IPS-NIHi11 (cell line): Measurements from ENCODE around the gene PI4K2A.
A peak's percentile ranks its signal among the peaks of the same experiment; 100 is the strongest.
"Not testable (repeated sequence)": the region's sequence is repeated elsewhere in the genome, so short reads cannot be mapped to it uniquely, and the experiment has no call there.

Experiments
- DNase-seq: peaks from one replicate; pipeline ENCODE4 v3.0.0; 2012; ENCODE audit warnings: mixed read lengths, low spot score

PI4K2A gene

DNA sequence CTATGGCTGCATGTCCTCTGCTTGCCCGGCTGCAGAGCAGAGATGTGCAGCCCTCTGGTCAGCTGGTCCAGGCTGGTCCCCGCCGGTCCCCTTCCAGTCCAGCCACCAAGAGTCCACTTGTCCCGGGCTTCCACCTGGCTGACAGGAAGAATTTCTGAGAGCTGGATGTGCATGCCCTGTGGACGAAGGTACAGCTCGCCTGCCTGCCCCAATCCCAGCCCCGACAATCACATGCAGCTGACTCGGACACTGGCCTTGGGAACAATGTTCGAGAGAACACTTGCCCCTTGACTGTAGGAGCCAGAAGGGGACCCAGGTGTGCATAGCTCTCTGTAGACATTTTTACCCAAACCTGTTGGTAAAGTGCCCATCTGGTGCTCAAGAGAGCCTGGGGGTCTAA, 34.8 kb downstream of the PI4K2A start:
- no peak for DNase-seq

DNA sequence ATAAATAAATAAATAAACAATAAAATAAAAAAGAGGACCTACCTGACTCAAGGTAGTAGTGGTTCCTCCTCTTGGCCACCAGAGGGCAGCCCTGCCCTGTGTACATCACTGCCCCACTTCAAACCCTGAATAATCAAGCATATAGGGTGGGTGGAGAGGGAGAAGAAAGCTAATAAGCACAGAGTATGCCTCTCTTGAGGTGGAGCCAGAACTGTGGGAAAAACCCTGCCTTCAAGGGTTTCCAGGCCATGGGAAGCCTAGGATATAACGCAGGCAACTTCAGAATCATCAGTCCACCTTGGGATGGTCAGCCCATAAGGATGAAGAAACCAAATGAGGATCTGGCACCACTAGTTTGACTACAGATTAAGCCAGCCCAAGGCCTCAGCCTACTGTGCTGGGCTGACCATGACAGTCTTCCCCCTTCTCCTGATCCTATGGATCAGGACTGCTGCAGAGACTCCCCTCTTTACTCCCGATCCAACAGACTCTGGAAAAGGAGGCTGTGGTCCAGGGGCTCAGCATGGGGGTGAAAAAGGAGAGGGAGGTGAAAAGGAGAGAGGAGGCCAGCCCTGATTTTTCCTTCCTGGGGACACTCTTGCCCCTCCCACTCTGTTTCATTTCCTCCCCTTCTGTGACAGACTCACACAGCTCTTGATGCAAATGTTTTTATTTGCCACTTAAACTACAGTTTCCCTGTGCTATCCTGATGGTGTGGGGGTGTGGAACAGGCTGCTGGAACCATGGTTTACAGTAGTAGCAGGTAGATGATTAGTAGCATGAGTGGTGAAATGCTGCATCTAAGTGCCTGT, 36.5 kb downstream of the PI4K2A start:
- peak; percentile 86 for DNase-seq

DNA sequence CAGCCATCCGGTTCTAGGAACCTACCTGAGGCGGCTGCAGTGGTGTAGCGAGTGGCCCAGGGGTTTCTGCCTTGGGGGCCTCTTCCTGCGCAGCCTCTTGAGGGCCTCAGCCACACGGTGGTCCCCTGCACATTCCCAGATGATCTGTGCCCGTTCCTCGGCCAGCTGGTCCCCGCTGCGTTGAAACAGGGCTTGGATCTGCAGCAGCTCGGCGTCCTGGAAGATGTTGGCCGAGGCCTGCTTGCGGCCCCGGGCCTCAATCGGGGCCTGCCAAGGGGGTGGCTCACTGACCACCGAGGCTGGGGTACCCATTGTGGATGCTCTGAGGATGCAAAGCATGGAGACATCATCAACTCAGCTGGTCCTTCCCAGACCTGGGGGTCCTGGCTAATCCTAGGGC, 39.1 kb downstream of the PI4K2A start:
- no peak for DNase-seq

DNA sequence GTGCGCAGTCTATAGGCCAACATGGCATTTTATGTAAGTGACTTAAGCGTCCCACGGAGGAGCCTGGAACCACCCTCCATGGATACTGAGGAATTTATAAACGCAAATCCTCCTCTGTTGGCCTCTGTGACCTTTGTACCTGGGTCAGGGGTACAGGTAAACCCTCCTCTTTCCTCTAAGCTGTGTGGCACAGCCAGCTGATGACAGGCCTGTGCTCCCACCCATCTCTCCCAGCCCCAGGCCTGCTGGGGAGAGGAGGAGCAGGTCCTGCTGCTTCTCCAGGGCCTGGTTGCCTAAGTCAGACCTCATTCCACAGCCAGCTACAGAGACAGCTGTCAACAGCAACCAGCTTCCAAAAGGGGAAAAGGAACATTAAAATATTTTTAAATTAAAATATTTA, 41.6 kb downstream of the PI4K2A start:
- no peak for DNase-seq

DNA sequence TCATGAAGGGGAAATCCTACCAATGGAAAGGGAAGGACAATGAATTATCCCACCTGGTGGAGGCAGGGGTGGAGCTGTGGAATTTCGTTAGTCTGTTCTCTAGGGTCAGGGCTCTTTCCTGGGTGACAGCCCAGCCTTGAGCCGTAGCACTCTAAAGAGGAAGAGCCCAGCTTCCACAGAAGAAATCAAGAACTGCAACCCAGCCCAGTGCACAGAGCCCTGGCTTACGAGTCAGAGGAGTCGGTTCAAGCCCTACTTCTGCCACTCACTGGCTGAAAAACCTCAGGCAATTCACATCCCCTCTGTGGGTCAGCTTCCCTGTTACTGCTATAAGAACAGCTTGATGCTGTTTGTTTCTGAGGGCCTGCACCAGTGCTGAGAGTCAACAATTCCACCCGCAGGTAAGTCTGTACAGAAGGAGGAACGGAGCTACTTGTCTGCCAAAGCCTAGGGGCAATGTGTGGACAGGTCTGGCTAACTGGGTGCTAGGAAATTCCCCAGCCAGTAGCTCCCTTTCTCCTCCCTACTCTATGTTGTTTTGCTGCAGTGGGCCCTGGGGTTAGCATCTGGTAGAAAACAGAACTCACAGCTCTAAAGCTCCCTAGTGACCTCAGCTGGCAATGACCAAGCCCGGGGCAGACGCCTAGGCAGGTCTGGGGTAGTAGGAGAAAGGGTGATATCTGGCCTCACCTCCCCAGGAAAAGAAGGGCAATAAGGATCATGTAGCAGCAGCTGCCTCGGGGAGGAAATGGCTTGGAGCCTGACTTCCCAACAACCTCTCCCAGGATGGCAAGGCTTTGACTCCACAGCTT, 43.3 kb downstream of the PI4K2A start:
- DNase-seq: no peak

DNA sequence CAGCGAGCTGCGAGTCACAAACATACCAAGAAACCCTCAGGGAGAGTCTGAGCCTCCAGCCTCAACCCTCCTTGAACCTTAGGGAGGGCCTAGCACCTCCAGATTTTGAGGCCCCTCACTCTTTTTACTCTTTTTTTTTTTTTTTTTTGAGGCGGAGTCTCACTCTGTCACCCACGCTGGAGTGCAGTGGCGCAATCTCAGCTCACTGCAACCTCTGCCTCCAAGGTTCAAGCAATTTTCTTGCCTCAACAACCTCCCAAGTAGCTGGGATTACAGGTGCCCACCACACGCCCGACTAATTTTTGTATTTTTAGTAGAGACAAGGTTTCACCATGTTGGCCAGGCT, 43.9 kb downstream of the PI4K2A start:
- DNase-seq: not testable (repeated sequence)

DNA sequence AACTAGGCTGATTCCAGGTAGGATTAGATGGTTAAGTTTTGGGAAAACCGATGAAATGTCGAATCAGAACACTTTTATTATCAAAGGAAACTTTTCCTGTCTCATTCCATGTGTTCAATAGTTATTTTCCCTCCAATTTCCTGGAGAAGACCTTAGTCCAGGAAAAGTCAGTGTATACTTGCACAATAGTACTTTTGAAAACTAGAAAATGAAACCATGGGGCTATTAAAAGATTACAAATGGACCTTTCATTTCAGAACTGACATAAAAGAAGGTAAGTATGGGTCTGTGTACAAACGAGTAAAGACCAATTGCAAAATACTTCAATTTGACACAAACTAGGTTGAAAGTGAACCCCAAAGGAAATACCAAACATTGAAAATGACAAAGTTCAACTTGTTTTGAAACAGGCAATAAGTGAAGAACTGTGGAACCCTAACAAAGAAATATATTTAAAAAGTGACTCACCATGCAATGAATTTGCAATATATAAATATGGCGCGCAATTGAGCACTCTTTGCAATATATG, 44.5 kb downstream of the PI4K2A start:
- DNase-seq: no peak

DNA sequence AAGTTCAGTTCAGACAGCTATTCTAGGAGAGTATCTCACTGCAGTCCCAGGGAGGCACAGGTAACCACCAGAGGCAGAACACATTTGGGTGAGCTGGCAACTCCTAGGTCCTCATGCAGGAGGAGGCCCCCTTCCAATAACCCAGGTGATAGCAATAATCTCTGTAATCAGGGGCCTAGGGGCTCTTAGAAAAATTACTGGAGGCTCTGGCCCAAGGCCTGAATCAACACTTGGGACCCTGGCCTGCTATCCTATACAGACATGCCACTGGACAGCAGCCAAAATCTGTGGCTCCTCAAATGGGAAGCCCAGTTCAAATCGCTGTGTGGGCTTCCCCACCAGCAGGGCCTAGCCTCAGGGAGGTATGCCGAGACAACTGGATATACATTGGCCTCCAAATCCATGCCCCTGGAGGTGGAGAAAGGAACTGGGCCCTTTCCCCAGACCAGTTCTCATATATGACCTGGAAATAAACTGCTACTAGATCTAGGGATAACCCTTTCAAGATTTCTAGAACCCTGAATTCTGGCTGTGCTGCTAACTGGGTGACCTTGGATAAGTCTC, 45.0 kb downstream of the PI4K2A start:
- DNase-seq: no peak

DNA sequence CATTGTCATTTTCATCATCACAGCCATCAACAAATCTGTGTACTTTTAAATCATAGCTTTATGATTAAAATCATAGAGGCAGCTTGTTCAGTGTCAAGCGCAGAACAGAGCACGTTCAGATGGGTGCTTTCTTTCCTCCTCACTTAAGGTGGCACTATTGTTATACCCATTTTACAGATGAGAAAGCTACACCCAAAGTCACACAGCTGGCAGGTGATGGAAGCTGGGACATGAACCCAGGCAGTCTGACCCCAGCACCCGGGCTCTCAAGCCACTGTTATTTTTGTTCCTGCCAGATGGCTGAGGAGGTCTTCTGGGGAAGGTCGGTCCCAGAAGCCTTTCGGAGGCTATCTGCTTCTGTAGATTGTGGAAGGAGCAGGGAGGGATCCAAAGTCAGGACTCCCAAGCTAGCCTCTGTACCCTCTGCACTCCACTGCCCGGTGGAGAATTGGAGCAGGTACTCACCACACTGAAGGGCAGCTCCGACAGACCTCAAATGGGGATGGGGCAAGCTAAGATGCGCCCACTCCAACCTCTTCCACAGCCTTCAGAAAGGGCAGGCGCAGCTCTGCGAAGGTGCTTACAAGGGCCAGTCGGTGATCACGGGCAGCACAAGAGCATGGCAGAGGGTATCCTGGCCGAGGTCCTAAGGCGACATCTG, 46.0 kb downstream of the PI4K2A start:
- no peak for DNase-seq

DNA sequence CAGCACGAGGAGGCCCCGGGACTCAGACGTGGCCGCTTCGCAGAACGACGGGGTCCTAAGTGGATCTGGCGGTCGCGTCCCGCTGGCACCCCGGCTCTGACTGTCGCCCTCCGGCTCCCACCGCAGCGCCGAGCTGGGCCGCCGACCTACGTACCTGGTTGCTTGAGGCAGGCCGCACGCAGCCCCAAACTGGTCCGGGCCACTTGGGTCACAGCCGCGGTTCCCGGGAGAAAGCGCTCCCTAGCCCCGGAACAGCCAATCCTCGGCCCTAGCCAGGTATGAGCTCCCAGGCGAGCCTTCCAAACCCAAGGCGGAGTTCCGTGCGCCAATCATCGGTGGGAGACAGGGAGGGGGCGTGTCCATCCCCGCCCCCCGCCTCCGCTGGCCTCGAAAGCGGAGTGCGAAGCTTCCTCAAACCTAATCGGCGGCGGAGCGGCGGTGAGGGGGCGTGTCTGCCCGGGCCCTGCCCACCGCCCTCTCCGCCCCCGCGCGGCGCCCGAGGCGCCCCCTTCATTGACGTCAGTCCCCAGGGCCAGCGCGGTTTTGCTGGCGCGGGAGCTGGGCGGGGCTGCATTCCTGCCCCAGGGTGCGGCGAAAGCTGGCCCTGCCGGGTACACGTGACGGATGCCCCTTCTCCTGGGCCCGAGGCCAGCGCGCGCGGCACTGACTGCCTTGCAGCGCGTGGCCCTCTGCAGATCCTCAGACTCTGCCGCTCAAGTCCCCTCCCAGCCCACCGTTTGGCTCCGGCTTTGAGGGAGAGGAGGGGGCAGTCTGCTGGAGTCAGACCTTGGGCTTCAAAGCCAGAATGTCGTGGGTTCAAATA, 46.7 kb downstream of the PI4K2A start, which contains the start of gene AVPI1:
Gene AVPI1, minus strand, starts transcription at position 280 of the 823 bp plus-strand sequence. CDS start 7,336 bp downstream, outside the sequence.
- DNase-seq: peak; percentile 98

DNA sequence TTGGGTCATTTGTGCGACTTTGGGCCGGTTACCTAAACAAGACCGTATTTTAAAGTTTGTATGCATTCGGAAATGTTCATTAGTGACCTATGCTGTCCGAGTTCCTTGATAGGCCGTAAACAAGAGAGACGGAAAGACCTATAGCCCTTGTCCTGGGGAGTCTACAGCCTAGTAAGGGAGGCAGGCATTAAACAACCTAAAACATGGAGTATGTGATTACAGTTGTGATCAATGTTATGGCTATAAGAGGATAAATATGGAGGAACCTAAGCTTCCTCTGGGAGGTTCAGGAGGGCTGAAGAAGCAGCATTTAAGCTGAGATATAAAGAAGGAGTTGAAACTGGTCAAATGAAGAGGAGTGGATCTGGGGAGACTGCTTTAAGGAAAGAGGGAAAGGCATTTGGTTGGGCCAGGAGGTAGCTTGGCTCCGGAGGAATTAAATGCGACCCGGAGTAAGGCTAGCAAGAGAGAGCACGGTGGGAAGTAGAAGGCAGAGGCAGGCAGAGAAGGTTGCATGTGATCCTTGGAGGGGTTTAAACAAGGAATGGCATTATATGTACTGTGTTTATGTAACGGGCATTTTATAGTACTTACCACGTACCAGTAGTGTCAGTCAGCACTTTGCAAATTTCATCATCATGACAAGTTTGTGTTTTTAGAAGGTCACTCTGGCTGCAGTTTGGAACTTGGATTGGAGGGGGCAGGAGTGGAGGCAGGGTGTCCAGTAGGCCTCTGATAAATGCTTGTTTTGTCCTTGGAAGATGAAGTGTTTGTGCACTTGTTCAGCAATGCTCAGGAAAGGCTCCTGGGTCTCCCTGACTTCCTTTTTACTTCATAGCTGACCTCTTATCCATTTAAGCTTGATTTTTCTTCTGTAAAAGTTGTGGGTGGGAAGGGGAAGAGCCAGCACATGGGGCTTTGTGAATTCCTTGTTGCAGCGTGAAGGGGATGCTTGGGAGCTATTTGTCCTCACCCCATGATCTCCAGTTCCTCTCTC, 47.6 kb downstream of the PI4K2A start:
- DNase-seq: no peak

DNA sequence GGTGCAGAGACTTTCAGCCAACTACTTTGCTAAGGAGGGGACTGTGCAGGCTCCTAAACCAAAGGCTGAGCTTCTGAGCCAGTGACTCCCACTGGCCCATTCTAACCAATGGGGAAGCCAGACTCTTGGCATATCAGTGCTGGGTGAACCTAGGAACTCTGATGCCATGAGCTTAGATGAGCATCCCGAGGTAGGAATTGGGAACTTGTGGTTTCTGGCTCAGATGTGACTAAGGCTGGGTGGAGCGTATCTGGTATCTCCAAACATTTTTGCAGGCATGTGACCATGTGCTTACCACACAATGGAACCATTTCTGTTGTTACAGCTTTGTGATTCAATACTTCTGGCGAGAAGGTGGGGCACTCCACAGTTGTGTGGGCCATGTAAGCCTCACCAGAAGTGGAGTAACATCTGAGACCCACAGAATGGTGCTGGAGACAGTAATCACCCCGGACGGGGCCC, 49.1 kb downstream of the PI4K2A start:
- DNase-seq: no peak

DNA sequence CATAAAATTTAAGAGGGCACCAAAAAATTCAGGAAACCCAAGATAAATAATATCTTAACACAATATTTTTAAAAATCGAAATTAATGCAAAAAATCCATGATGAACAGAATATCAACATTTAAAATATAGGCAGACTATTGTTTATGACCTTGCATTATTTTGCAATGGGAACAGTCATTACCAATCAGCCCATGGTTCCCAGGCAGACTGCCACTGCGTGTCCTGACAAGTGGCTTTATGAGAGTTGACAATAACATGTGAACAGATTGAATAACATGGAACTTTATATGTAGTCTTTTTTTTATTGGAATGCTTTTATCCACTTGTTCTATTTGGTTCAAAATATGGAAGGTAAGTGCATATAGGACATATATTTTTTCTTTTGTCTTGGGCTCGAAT, 49.7 kb downstream of the PI4K2A start:
- DNase-seq: no peak

DNA sequence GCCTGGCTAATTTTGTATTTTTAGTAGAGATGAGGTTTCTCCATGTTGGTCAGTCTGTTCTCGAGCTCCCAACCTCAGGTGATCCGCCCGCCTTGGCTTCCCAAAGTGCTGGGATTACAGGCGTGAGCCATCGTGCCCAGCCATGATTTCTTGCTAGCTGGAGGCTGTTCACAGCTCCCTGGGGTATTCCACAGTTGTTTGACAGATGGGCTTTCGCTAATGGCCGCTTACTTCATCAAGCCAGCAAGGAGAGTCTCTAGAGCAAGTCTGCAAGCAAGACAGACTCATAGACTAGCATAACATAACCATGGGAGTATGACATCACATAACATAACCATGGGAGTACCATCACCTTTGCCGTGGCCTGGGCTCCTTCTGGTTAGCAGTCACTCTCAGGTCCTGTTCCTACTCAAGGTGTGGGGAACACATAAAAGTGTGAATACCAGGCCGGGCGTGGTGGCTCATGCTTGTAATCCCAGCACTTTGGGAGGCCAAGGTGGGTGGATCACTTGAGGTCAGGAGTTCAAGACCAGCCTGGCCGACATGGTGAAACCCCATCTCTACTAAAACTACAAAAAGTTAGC, 57.7 kb downstream of the PI4K2A start:
- DNase-seq: not testable (repeated sequence)

DNA sequence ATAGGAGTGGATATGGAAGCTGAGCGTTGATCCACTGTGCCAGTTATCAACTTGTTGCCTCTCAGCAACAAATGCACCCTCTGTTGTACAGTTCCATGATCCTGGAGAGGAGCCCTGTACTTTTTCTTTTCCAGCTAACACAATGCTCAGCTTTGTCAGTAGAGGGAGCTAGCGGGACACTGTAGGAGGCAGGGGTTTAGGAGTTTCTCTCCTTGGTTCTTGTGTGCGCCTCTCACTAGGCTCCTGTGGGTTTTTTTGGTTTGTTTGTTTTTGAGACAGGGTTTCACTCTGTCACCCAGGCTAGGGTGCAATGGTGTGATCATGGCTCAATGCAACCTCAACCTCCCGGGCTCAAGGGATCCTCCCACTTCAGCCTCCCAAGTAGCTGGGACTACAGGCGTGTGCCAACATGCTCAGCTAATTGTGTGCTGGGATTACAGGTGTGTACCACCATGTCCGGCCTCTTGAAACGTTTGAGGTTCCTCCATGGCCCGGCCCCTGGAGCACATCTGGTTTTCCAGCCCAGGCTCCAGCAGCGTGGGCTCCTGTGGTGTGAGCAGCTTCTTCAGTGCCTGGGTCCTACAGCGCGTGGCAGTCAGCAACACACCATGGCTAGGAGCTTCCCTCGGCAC, 61.1 kb downstream of the PI4K2A start:
- DNase-seq: peak; percentile 85

DNA sequence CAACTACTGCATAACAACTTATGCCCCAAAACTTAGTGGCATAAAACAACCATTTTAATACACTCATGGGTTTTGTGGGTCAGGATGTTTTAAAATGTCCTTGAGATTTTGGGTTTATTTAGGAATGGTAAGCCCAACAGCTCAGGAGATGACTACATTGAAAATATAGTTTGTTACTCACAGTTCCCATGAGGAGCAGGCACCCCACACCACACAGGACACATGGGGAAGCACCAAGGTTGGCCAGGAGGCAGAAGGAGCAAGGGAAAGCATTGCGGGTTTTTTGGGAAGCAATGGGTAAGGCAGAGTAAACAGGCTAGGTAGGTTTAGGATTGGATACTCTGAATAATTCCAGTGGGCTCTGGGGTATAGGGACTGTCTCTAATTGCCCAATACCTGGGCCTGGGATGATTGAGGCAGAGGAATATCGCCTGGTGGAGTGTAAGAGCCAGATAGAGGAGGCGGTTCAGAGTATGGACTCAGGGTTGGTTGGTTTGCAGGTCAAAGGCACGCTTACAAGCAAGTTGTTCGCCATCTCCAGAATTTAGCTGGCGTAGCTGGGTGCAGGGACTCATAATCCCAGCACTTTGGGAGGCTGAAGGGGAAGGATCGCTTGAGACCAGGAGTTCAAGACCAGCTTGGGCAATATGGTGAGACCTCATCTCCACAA, 63.1 kb downstream of the PI4K2A start:
- DNase-seq: no peak

DNA sequence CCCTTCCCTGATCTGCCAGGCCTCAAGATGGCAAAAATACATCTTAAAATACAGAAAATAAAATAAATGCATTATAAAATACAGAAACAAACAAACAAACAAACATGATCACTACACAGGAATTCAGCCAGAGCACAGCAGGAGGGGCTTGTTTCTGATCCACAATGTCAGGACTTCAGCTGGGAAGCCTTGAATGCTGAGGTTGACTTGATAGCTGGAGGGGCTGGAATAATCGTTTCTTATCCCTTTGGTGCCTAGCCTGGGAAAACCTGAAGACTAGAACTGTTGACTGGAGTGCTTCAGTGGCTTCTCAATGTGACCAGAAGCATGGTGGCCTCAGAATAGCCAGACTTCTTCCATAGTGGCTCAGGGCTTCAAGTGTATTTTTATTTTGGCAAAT, 63.9 kb downstream of the PI4K2A start:
- no peak for DNase-seq

DNA sequence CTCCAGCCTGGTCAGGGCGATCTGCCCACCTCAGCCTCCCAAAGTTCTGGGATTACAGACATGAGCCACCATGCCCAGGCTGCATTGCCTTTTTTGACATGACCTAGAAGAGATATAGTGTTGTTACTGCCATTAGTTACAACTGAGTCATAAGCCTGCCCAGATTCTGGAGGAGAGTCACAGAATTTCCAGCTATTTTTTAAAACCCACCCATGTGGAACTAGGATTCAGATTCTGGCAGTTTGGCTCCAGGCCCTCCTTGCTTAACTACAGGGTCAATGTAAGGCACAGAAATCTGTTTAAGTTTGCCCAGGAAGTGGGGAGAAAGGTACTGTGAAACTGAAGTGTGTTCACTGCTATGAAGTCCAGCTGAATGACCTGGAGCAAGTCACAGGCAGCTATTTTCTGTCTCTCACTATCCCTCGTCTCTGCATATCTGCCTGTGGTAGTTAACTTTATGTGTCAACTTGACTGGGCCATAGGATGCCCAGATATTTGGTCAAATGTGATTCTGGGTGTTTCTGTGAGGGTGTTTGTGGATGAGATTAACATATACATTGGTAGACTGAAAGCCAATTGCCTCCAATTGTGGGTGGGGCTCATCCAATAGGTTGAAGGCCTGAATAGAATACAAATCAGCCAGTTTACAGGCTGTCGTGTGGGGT, 64.7 kb downstream of the PI4K2A start:
- DNase-seq: no peak
